HG02610 (cell line): ENCODE measurements around the gene PRIMA1.

ENCODE experiments used
- ATAC-seq: cut with Tn5 transposase; IDR thresholded peaks from one replicate; pipeline ENCODE4 v1.9.1; 2021; ENCODE audit warnings: mild to moderate bottlenecking, moderate library complexity; ENCODE audit not compliant: unreplicated experiment

The PRIMA1 gene

DNA sequence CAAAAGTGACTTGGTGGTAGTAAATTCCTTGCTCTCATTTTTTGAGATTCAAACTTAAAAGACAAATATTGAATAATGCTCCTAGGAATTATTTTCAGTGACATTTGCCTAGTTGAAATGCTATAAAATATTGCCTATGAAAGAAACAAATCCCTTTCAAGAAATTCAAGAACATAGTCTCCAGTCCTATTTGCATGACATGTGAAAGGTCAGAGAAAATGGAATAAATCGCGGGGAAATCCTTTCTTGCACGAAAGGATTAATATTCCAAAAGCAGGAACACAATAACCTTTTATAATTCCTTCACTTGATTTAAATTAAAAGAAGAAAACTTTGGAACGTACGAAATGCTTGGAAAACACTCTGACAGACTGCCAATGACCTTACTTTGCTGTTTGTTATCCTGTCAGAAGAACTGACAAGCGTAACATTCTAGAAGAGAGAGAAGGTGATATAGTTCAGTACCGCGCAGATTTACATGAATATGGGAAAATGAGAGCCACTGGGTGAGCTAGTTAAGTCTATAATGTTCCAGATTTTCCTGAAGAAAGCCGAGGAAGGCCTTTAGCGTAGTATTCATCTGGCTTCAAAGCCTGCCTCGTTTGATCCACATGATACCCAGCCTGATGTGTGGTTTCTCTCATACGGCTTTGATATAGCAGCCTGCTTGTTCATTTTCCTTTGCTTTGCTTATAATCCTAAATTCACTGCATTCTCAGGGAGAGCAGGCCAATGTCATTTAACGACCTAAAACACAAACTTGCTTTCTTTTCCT lies 103.0 kb downstream of the PRIMA1 start:
- ATAC-seq, result no peak

DNA sequence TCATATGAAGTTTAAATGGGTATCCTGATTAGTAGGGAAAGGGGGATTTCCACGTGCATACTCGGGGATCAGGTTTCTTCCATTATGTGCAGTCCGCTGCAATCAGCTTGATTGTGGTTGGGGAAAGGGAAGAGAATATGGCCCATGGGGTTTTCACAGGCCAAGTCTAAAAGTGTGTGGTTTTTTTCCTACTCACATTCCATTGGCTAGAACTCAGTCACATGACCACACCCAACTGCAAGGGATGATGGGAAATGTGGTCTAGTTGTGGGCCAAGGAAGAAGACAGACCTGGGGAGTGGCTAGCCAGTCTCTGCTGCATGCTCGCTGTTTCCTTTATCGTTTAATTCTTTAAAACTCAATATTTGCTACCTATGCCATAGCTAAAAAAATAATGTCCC lies 105.1 kb downstream of the PRIMA1 start:
- no peak for ATAC-seq

- ATAC-seq, result no peak
Observed at GRCh38 chr14:93682459-93682858, 105.8 kb downstream of the PRIMA1 start.

- no peak for ATAC-seq
Observed at GRCh38 chr14:93676416-93676958, 111.8 kb downstream of the PRIMA1 start.

DNA sequence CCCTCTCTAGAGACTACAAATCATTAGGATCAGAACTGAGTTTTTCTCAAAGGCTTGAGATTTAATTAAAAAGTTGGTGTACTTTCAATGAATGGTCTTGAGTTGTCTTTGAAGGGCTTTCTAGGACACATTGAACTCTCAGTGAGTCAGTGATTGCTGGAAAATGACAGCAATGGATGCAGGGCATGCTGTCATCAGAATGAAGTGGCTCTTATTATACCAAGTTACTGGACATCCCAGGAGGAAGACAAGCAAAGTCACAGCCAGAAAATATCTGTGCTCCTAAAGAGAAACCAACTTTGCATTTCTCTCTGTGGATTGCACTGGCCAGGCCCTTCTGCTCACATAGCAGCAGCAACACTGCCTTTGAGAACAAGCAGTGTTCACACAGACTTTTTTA lies 112.6 kb downstream of the PRIMA1 start:
- no peak for ATAC-seq

GRCh38 chr14:93674343-93674742 lies 113.9 kb downstream of the PRIMA1 start:
- ATAC-seq, result no peak

DNA sequence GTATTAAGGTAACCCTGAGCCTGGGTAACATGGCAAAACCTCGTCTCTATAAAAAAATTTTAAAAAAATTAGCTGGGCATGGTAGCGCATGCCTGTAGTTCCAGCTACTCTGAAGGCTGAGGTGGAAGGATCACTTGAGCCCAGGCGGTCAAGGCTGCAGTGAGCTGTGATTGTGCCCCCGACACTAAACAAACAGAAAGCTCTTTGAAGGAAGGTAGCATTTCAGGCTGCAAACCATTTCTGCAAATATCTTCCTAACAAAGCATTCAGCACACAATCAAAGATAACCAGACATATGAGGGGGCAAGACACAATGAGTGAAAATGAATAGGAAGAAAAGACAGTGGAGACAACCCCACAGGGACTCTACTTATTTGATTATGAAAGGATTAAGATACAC lies 118.7 kb downstream of the PRIMA1 start:
- no peak for ATAC-seq
